Glutamatergic neuron (in vitro differentiated cells): ENCODE measurements around the gene MTMR11. TPM values are rescaled to one million over a fixed set of nuclear protein-coding genes. Genes with fewer than 3 reads are reported as not detected.

Experiments
- DNase-seq: peaks from one replicate; pipeline ENCODE4 v3.0.0; 2022
- H3K27ac Mint-ChIP-seq: one replicate; pipeline ENCODE4 v1.8.0; 2020; ENCODE audit warnings: mild to moderate bottlenecking, mixed read lengths, inconsistent platforms; ENCODE audit not compliant: unreplicated experiment
- H3K27me3 Mint-ChIP-seq: one replicate; pipeline ENCODE4 v1.8.0; 2020; ENCODE audit warnings: mild to moderate bottlenecking, moderate library complexity, mixed read lengths, inconsistent platforms; ENCODE audit not compliant: unreplicated experiment
- H3K36me3 Mint-ChIP-seq: one replicate; pipeline ENCODE4 v1.8.0; 2020; ENCODE audit warnings: mild to moderate bottlenecking, mixed read lengths, inconsistent platforms; ENCODE audit not compliant: unreplicated experiment
- H3K4me1 Mint-ChIP-seq: one replicate; pipeline ENCODE4 v1.8.0; 2020; ENCODE audit warnings: mild to moderate bottlenecking, low read depth, mixed read lengths, inconsistent platforms; ENCODE audit not compliant: unreplicated experiment
- H3K4me3 Mint-ChIP-seq: one replicate; pipeline ENCODE4 v1.8.0; 2020; ENCODE audit warnings: mild to moderate bottlenecking, mixed read lengths, inconsistent platforms; ENCODE audit not compliant: unreplicated experiment
- H3K9me3 Mint-ChIP-seq: one replicate; pipeline ENCODE4 v1.8.0; 2020; ENCODE audit warnings: mild to moderate bottlenecking, moderate library complexity, mixed read lengths, inconsistent platforms; ENCODE audit not compliant: unreplicated experiment
- total RNA-seq: library from RNA; stranded (reverse); fragmentation: NEBNext Ultra II Directional; extraction: Animal tissue kit (Norgen Biotek cat#: 25700); gene quantifications from one replicate; pipeline ENCODE4 v1.2.1, GENCODE V29; 2021; ENCODE audit not compliant: unreplicated experiment
- TF ChIP-seq, protein P1 (sequence below): fragments of 200-600 bp; sonication (generic); IDR thresholded peaks from one replicate; pipeline ENCODE4 v1.5.0; 2021; ENCODE audit not compliant: partially characterized antibody, unreplicated experiment

Gene MTMR11
- total RNA-seq, 1 donor from 2014 or later: 2.6 TPM

DNA sequence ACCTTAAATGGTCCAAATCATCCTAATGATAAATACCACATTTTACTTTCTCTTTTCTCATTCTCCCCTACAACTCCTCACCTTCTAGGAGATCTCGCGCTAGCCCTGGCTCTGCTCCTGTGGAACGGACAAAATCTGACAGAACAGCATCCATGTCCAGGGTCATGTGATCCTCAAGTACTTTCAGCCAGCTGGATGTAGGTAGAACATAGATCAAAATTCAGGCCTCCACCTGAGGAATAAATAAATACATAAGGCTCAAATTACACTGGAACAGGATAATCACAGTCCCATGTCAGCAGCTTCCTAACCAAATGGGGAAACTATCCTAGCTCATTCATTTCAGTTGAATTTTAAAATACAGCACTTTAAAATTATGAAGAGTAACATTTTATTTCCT lies 40.7 kb upstream of the MTMR11 start:
- Mint-ChIP-seq H3K9me3 (peaks cover 2% of the 10 kb centered on the region), H3K4me1 (no peaks in the 10 kb centered on the region), H3K36me3 (no peaks in the 10 kb centered on the region), H3K27me3 (no peaks in the 10 kb centered on the region), H3K27ac (no peak overlapping the region), H3K4me3 (no peak overlapping the region)
- TF ChIP-seq, protein P1, sequence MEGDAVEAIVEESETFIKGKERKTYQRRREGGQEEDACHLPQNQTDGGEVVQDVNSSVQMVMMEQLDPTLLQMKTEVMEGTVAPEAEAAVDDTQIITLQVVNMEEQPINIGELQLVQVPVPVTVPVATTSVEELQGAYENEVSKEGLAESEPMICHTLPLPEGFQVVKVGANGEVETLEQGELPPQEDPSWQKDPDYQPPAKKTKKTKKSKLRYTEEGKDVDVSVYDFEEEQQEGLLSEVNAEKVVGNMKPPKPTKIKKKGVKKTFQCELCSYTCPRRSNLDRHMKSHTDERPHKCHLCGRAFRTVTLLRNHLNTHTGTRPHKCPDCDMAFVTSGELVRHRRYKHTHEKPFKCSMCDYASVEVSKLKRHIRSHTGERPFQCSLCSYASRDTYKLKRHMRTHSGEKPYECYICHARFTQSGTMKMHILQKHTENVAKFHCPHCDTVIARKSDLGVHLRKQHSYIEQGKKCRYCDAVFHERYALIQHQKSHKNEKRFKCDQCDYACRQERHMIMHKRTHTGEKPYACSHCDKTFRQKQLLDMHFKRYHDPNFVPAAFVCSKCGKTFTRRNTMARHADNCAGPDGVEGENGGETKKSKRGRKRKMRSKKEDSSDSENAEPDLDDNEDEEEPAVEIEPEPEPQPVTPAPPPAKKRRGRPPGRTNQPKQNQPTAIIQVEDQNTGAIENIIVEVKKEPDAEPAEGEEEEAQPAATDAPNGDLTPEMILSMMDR: no peak
- no peak for DNase-seq

DNA sequence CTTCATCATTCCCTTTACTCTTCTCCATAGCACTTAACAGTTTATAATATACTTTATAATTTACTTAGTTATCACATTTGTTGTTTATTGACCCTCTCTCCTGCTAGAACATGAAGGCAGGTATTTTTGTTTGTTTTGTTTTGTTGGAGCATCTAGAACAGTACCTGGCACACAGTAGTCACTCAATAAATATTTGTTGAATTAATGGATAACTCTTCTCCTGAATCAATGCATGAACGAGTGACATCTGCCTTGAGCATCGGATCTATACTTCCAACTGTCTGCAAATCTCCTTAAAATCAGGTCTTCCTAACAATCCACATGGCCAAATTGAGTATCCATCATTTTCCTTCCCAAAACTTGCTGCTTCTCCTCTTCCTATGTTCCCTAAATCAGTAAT lies 35.9 kb upstream of the MTMR11 start:
- Mint-ChIP-seq H3K27me3 (no peaks in the 10 kb centered on the region), H3K9me3 (peaks cover 2% of the 10 kb centered on the region), H3K4me3 (no peak overlapping the region), H3K4me1 (no peaks in the 10 kb centered on the region), H3K27ac (no peak overlapping the region), H3K36me3 (no peaks in the 10 kb centered on the region)
- TF ChIP-seq, protein P1: no peak
- DNase-seq: no peak

DNA sequence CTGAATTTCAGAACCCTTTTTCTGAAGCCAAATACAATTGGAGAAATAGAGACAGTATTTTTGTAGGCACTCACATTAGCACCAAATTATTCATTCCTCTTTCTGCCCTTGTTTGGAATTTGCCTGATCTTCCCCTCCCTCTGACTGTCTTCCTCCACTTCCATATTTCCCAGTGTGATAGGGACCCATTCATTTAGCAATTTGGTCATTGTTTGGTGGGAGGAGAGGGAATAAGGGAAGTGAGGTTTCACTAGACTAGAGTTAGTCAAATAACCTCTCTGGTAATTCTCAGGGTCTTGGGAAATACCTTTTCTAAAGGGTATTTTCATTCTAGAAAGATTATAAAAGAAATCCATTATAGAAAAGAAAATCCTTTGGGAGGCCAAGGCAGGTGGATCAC lies 31.0 kb upstream of the MTMR11 start:
- TF ChIP-seq, protein P1: no peak
- H3K9me3 Mint-ChIP-seq: no peaks in the 10 kb centered on the region
- no peak for DNase-seq
- H3K36me3 Mint-ChIP-seq: no peaks in the 10 kb centered on the region
- H3K27me3 Mint-ChIP-seq: no peaks in the 10 kb centered on the region
- peaks cover 7% of the 10 kb centered on the region for H3K4me1 Mint-ChIP-seq
- H3K27ac Mint-ChIP-seq: no peak overlapping the region
- H3K4me3 Mint-ChIP-seq: no peak overlapping the region

DNA sequence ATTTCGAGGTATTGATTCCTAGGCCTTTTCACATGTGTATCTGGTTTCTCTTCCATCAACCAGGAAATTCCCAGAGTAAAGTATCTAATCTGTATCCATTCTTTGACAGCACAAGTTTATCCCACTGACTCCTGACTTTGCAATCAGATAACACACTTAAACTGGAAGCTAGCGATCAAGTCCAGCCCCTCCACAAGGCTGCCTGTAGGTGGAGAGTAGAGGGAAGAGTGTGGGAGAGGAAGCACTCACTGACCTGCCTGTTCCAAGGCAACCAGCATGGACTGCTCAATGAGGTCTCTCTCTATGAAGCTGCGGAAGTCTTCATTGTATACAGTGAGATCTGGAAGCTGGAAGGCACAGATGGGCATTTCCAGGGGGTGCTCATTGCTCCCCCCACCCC lies 30.4 kb upstream of the MTMR11 start:
- TF ChIP-seq, protein P1: no peak
- Mint-ChIP-seq H3K4me3 (no peak overlapping the region), H3K27ac (no peak overlapping the region), H3K27me3 (no peaks in the 10 kb centered on the region), H3K9me3 (no peaks in the 10 kb centered on the region), H3K4me1 (peaks cover 7% of the 10 kb centered on the region), H3K36me3 (no peaks in the 10 kb centered on the region)
- DNase-seq: no peak

DNA sequence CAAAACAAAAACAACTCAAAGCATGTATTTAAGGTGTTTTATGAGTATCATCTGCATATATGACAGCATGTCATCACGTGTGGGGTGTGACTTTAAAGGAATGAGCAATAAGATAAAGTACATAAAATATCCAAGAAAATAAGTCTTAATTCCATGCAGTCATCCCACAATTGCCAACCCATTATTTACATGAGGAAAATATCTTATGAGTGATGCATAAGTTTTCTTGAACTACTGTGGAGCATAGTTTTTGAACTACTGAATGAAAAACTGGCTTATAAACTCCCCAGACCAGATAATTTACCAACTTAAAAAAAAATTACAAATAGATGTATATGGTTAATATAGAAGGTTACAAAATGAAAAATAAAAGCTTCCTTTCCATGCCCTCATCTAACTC lies 29.7 kb upstream of the MTMR11 start:
- no peak overlapping the region for H3K27ac Mint-ChIP-seq
- TF ChIP-seq, protein P1: no peak
- H3K27me3 Mint-ChIP-seq: no peaks in the 10 kb centered on the region
- H3K9me3 Mint-ChIP-seq: no peaks in the 10 kb centered on the region
- H3K36me3 Mint-ChIP-seq: no peaks in the 10 kb centered on the region
- no peak overlapping the region for H3K4me3 Mint-ChIP-seq
- peaks cover 7% of the 10 kb centered on the region for H3K4me1 Mint-ChIP-seq
- DNase-seq: no peak
